ENCODE measurements around the gene RPIA. TPM values are rescaled to one million over a fixed set of nuclear protein-coding genes. Genes with fewer than 3 reads are reported as not detected.
A peak's percentile ranks its signal among the peaks of the same experiment; 100 is the strongest.

RPIA gene
- total RNA-seq, 3 donors from 2014 or later, result 17.5 to 29.7 (median 25.7) TPM

- Histone ChIP-seq H3K4me1 (ENCODE audit: low read depth) (peaks cover 21% of the 10 kb centered on the region), H3K9me3 (no peaks in the 10 kb centered on the region), H3K4me3 (no peak overlapping the region), H3K36me3 (ENCODE audit: low read depth) (no peaks in the 10 kb centered on the region)
- peak in 1 of 3 donors; percentile 29 for DNase-seq
- TF ChIP-seq, protein P1, sequence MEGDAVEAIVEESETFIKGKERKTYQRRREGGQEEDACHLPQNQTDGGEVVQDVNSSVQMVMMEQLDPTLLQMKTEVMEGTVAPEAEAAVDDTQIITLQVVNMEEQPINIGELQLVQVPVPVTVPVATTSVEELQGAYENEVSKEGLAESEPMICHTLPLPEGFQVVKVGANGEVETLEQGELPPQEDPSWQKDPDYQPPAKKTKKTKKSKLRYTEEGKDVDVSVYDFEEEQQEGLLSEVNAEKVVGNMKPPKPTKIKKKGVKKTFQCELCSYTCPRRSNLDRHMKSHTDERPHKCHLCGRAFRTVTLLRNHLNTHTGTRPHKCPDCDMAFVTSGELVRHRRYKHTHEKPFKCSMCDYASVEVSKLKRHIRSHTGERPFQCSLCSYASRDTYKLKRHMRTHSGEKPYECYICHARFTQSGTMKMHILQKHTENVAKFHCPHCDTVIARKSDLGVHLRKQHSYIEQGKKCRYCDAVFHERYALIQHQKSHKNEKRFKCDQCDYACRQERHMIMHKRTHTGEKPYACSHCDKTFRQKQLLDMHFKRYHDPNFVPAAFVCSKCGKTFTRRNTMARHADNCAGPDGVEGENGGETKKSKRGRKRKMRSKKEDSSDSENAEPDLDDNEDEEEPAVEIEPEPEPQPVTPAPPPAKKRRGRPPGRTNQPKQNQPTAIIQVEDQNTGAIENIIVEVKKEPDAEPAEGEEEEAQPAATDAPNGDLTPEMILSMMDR (IDR thresholded peaks at IDR 0.05), result no peak
- peak; percentile 66 for ATAC-seq
- intact Hi-C loops (cut with DNase I, micrococcal nuclease), result no loop called here
Observed at GRCh38 chr2:88697370-88698026, 6.0 kb downstream of the RPIA start.

- H3K4me3 ChIP-seq, result no peak overlapping the region
- ATAC-seq, result peak; percentile 6
- intact Hi-C loops (cut with DNase I, micrococcal nuclease), result no loop called here
- H3K36me3 ChIP-seq (ENCODE audit: low read depth), result no peaks in the 10 kb centered on the region
- H3K9me3 ChIP-seq, result no peaks in the 10 kb centered on the region
- TF ChIP-seq, protein P1 (IDR thresholded peaks at IDR 0.05), result no peak
- DNase-seq, result no peak
- H3K4me1 ChIP-seq (ENCODE audit: low read depth), result peaks cover 18% of the 10 kb centered on the region
Observed at GRCh38 chr2:88698027-88698413, 6.5 kb downstream of the RPIA start.

- intact Hi-C loops (cut with DNase I, micrococcal nuclease), result no loop called here
- no peaks in the 10 kb centered on the region for H3K36me3 ChIP-seq (ENCODE audit: low read depth)
- H3K4me3 ChIP-seq, result no peak overlapping the region
- H3K9me3 ChIP-seq, result no peaks in the 10 kb centered on the region
- DNase-seq (peak in 2 of 3 donors; percentile 47 to 82), ATAC-seq (peak; percentile 94)
- peaks cover 18% of the 10 kb centered on the region for H3K4me1 ChIP-seq (ENCODE audit: low read depth)
- TF ChIP-seq, protein P1 (IDR thresholded peaks at IDR 0.05), result no peak
Observed at GRCh38 chr2:88698498-88699233, 7.2 kb downstream of the RPIA start.

- H3K4me1 ChIP-seq (ENCODE audit: low read depth), result no peaks in the 10 kb centered on the region
- TF ChIP-seq, protein P1 (IDR thresholded peaks at IDR 0.05), result no peak
- DNase-seq, result no peak
- ATAC-seq, result no peak
- no peak overlapping the region for H3K4me3 ChIP-seq
- H3K36me3 ChIP-seq (ENCODE audit: low read depth), result no peaks in the 10 kb centered on the region
- no peaks in the 10 kb centered on the region for H3K9me3 ChIP-seq
- intact Hi-C loops (cut with DNase I, micrococcal nuclease), result no loop called here
Observed at GRCh38 chr2:88707003-88707402, 15.5 kb downstream of the RPIA start.

- TF ChIP-seq, protein P1 (IDR thresholded peaks at IDR 0.05), result no peak
- Histone ChIP-seq H3K36me3 (ENCODE audit: low read depth) (no peaks in the 10 kb centered on the region), H3K4me3 (no peak overlapping the region), H3K9me3 (no peaks in the 10 kb centered on the region), H3K4me1 (ENCODE audit: low read depth) (no peaks in the 10 kb centered on the region)
- intact Hi-C loops (cut with DNase I, micrococcal nuclease), result no loop called here
- DNase-seq (no peak), ATAC-seq (no peak)
Observed at GRCh38 chr2:88709181-88709631, 17.7 kb downstream of the RPIA start.

All from mucosa of descending colon (tissue), 3 donors.